ENCODE data around the gene RGS5.

DNA sequence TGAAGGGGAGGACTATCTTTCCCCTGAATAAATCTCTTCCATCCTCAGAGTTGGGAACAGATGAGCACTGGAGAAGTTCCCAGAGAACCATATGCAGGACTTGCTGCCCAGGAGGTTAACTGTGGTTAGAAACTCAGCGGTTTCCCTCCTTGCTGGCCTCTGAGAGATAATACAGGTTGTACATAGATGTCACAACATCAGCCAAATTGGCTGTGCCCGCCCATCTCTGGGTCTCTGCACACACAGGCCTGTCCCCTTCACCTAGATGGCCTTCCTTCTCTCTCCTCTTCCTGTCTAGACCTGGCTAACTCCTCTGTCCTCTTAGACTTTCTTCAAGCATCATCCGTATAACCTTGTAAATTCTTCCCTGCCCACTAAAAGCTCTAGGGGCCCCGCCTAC is 5.7 kb downstream of the RGS5 start:
- TF ChIP-seq, protein P1, sequence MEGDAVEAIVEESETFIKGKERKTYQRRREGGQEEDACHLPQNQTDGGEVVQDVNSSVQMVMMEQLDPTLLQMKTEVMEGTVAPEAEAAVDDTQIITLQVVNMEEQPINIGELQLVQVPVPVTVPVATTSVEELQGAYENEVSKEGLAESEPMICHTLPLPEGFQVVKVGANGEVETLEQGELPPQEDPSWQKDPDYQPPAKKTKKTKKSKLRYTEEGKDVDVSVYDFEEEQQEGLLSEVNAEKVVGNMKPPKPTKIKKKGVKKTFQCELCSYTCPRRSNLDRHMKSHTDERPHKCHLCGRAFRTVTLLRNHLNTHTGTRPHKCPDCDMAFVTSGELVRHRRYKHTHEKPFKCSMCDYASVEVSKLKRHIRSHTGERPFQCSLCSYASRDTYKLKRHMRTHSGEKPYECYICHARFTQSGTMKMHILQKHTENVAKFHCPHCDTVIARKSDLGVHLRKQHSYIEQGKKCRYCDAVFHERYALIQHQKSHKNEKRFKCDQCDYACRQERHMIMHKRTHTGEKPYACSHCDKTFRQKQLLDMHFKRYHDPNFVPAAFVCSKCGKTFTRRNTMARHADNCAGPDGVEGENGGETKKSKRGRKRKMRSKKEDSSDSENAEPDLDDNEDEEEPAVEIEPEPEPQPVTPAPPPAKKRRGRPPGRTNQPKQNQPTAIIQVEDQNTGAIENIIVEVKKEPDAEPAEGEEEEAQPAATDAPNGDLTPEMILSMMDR (IDR thresholded peaks at IDR 0.05), result no peak
- TF ChIP-seq POLR2AphosphoS5 (IDR thresholded peaks at IDR 0.05) (no peak), EP300 (IDR thresholded peaks at IDR 0.05) (no peak)

All from sigmoid colon (tissue), 4 donors.